Mesendoderm (in vitro differentiated cells): Measurements from ENCODE around the gene PRKAG2.

Experiments
- DNase-seq: peaks from one replicate; pipeline ENCODE4 v3.0.0; 2013
- H2AK5ac ChIP-seq: 2 replicates; pipeline ENCODE4 v1.6.1; 2013; ENCODE audit warnings: low read length, inconsistent platforms
- H2BK120ac ChIP-seq: 2 replicates; pipeline ENCODE4 v1.6.1; 2013; ENCODE audit warnings: low read depth, mild to moderate bottlenecking, low read length, moderate library complexity, mixed read lengths
- H2BK15ac ChIP-seq: replicated peaks from 2 replicates; pipeline ENCODE4 v1.6.1; 2013; ENCODE audit warnings: low read depth, mild to moderate bottlenecking, moderate library complexity
- H2BK5ac ChIP-seq: 2 replicates; pipeline ENCODE4 v1.6.1; 2013; ENCODE audit warnings: low read length, inconsistent platforms
- H3K18ac ChIP-seq: 2 replicates; pipeline ENCODE4 v1.6.1; 2013; ENCODE audit warnings: mild to moderate bottlenecking, low read length, mixed read lengths
- H3K23ac ChIP-seq: one replicate; pipeline ENCODE4 v1.6.1; 2013; ENCODE audit warnings: low read length
- H3K27ac ChIP-seq: 2 replicates; pipeline ENCODE4 v1.5.1; 2013; ENCODE audit warnings: low read depth, mild to moderate bottlenecking, inconsistent platforms, low read length, moderate library complexity
- H3K27me3 ChIP-seq: 2 replicates; pipeline ENCODE4 v1.6.1; 2013; ENCODE audit warnings: low read length, control low read depth, mild to moderate bottlenecking, inconsistent platforms; ENCODE audit not compliant: insufficient read depth, poor library complexity
- H3K36me3 ChIP-seq: 2 replicates; pipeline ENCODE4 v1.6.1; 2013; ENCODE audit warnings: low read length, inconsistent platforms; ENCODE audit not compliant: control insufficient read depth, insufficient read depth
- H3K4ac ChIP-seq: one replicate; pipeline ENCODE4 v1.6.1; 2013; ENCODE audit warnings: low read depth, mild to moderate bottlenecking, low read length, moderate library complexity
- H3K4me1 ChIP-seq: 2 replicates; pipeline ENCODE4 v1.6.1; 2013; ENCODE audit warnings: low read depth, low read length, inconsistent platforms; ENCODE audit not compliant: control insufficient read depth
- H3K4me2 ChIP-seq: 2 replicates; pipeline ENCODE4 v1.6.1; 2013; ENCODE audit warnings: low read length
- H3K4me3 ChIP-seq: 2 replicates; pipeline ENCODE4 v1.5.1; 2013; ENCODE audit warnings: mild to moderate bottlenecking, low read length
- H3K56ac ChIP-seq: one replicate; pipeline ENCODE4 v1.6.1; 2013; ENCODE audit warnings: low read length
- H3K79me1 ChIP-seq: 2 replicates; pipeline ENCODE4 v1.6.1; 2013; ENCODE audit warnings: low read length, inconsistent platforms
- H3K79me2 ChIP-seq: 2 replicates; pipeline ENCODE4 v1.6.1; 2013; ENCODE audit warnings: mild to moderate bottlenecking, low read length; ENCODE audit not compliant: control insufficient read depth, insufficient read depth
- H3K9ac ChIP-seq: 2 replicates; pipeline ENCODE4 v1.6.1; 2013; ENCODE audit warnings: low read length, inconsistent platforms
- H4K5ac ChIP-seq: one replicate; pipeline ENCODE4 v1.6.1; 2013; ENCODE audit warnings: low read length
- H4K8ac ChIP-seq: one replicate; pipeline ENCODE4 v1.6.1; 2013; ENCODE audit warnings: low read depth, mild to moderate bottlenecking, control low read depth, low read length, moderate library complexity
- WGBS: extraction: QIAGEN DNeasy Blood & Tissue Kit; methylation state at CpG from one replicate; pipeline ENCODE4 v1.1.7; 2013; ENCODE audit warnings: low lambda C conversion rate, missing lambda C conversion rate; ENCODE audit not compliant: insufficient coverage; ENCODE audit errors: extremely low coverage; 5-methylcytosine and 5-hydroxymethylcytosine counted together

Gene PRKAG2

DNA sequence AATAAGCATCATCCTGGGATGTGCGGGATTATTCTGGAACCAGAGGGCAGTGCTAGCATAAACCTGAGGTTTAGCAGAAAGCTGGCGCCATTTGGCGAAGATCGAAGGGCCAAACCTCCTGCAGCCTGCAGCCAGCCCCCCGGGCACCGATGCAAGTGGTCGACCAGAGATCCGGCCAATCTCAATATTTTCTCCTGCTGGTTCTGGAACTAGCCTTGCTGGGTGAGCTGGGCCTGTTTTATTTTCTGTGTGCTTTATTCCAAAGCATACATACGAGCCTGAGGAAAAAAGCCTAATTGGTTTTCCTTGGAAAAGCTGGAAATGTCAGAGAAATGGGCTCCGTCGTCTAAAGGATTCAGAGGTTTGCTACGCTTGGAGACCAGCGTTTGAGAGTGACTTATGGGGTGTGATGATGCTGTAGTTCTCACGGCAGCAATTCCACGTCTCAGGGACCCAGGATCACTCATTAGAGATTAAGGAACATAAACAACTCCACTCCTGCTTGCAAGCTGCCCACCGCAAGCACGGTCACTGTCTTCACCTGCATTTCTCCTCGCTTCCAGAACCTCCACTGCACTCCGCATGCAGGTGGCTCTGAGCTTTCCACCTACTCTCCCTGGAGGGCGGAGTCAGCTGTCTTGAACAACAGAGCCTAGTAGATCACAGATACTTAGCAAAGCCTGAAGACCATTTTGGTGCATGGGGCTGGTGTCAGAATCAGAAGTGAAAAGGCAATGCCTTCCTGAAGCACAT lies 60.2 kb downstream of the PRKAG2 start:
- no peak overlapping the region for H3K4me3 ChIP-seq
- H2BK15ac ChIP-seq = no peak overlapping the region
- H4K8ac ChIP-seq = no peak overlapping the region
- no peak overlapping the region for H4K5ac ChIP-seq
- no peaks in the 10 kb centered on the region for H3K79me1 ChIP-seq
- no peak overlapping the region for H3K4me2 ChIP-seq
- no peak overlapping the region for H3K18ac ChIP-seq
- no peak overlapping the region for H3K9ac ChIP-seq
- H3K27me3 ChIP-seq = no peaks in the 10 kb centered on the region
- no peak overlapping the region for H2BK120ac ChIP-seq
- DNase-seq = no peak
- H3K56ac ChIP-seq = no peak overlapping the region
- no peaks in the 10 kb centered on the region for H3K79me2 ChIP-seq
- peaks cover 8% of the 10 kb centered on the region for H3K4me1 ChIP-seq
- no peak overlapping the region for H2BK5ac ChIP-seq
- no peaks in the 10 kb centered on the region for H3K36me3 ChIP-seq
- H3K4ac ChIP-seq = no peak overlapping the region
- H3K23ac ChIP-seq = no peak overlapping the region
- no CpG with 5 or more reads among the region's 20 CpGs for WGBS
- H2AK5ac ChIP-seq = no peak overlapping the region
- no peak overlapping the region for H3K27ac ChIP-seq

GRCh38 chr7:151815419-151815818 lies 61.5 kb downstream of the PRKAG2 start:
- no peak overlapping the region for H4K5ac ChIP-seq
- DNase-seq = no peak

DNA sequence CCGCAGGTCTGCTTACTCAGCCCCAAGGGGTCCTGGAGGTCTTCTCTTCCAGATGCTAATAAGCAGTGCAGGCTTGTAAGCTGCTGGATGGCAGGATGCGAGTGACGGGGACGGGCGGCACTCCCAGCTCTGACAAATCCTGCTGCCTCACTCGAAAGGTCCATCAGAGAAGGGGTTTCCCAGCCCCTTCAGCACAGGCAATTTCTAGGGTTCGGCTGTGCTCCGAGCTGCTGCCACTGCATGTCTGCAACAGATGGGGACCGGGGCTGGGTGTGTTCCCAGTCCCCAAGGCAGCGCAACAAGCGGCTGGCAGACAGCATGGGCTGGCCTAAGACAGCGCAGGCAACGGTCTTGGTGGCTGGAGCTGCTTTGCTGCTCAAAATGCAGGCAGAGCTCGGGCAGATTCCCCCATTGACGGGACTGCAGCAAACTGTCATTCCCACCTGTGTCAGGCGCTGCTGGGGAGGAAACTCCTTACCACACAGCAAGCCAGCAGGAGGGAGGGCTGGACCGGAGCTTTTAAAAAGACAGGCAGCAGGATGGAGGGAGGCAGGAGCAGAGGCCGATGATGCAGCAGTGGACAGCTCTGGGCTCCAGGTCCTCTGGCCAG lies 62.4 kb downstream of the PRKAG2 start:
- Histone ChIP-seq H3K4me3 (no peak overlapping the region), H4K5ac (no peak overlapping the region), H4K8ac (no peak overlapping the region), H2BK5ac (no peak overlapping the region), H3K36me3 (no peaks in the 10 kb centered on the region), H3K27me3 (no peaks in the 10 kb centered on the region), H2BK120ac (no peak overlapping the region), H3K9ac (no peak overlapping the region), H3K4me2 (peak overlapping the region; percentile 8), H3K4me1 (peaks cover 8% of the 10 kb centered on the region), H3K18ac (no peak overlapping the region), H3K79me1 (no peaks in the 10 kb centered on the region), H3K23ac (no peak overlapping the region), H3K56ac (peak overlapping the region; percentile 26), H3K4ac (no peak overlapping the region), H2BK15ac (no peak overlapping the region), H3K27ac (no peak overlapping the region), H3K79me2 (no peaks in the 10 kb centered on the region), H2AK5ac (no peak overlapping the region)
- DNase-seq = peak; percentile 26
- WGBS = no CpG with 5 or more reads among the region's 18 CpGs

More at GRCh38 chr7:151815419-151815818, 61.5 kb downstream of the PRKAG2 start:
- Histone ChIP-seq H3K79me2 (no peaks in the 10 kb centered on the region), H3K79me1 (no peaks in the 10 kb centered on the region), H4K8ac (no peak overlapping the region), H3K56ac (no peak overlapping the region), H3K27ac (no peak overlapping the region), H2BK15ac (no peak overlapping the region), H2AK5ac (no peak overlapping the region), H2BK120ac (no peak overlapping the region), H3K4me2 (no peak overlapping the region), H3K4me1 (peaks cover 8% of the 10 kb centered on the region), H3K9ac (no peak overlapping the region), H3K23ac (no peak overlapping the region), H3K4me3 (no peak overlapping the region), H3K36me3 (no peaks in the 10 kb centered on the region), H3K4ac (no peak overlapping the region), H2BK5ac (no peak overlapping the region), H3K27me3 (no peaks in the 10 kb centered on the region), H3K18ac (no peak overlapping the region)
- no CpG with 5 or more reads among the region's 5 CpGs for WGBS

GRCh38 chr7:151813997-151814396 lies 62.9 kb downstream of the PRKAG2 start:
- Histone ChIP-seq H2BK5ac (no peak overlapping the region), H3K23ac (no peak overlapping the region), H3K4ac (no peak overlapping the region), H2BK15ac (no peak overlapping the region), H3K4me3 (no peak overlapping the region), H2AK5ac (no peak overlapping the region), H3K27ac (no peak overlapping the region), H3K4me1 (peaks cover 8% of the 10 kb centered on the region), H3K36me3 (no peaks in the 10 kb centered on the region), H3K56ac (peak overlapping the region; percentile 34), H3K4me2 (peak overlapping the region; percentile 8), H3K79me2 (no peaks in the 10 kb centered on the region), H2BK120ac (no peak overlapping the region), H3K18ac (no peak overlapping the region), H3K27me3 (no peaks in the 10 kb centered on the region), H4K8ac (no peak overlapping the region), H3K9ac (no peak overlapping the region), H3K79me1 (no peaks in the 10 kb centered on the region), H4K5ac (no peak overlapping the region)
- DNase-seq = no peak
- WGBS = no CpG with 5 or more reads among the region's 5 CpGs

DNA sequence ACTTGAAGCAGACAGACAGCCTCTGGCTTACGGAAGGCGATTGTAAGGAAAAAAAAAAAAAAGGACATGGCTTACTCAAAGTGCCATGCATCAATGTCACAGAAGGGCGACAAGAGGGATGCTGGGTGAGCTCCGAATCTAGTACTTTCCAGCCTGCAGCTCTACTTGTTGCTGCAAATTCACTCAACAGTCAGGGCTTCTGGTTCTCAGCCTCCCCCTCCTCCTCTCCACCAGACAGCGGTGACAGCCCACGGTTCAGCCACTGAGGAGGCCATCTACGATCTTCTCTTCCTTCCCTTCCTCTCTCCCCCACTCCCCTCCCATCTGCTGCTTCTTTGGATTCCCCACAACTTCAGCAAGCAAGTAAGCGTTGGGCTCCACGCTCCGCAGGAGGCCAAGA lies 63.5 kb downstream of the PRKAG2 start:
- H3K56ac ChIP-seq = peak overlapping the region; percentile 7
- H4K5ac ChIP-seq = no peak overlapping the region
- no peak overlapping the region for H3K23ac ChIP-seq
- H4K8ac ChIP-seq = no peak overlapping the region
- no peaks in the 10 kb centered on the region for H3K79me2 ChIP-seq
- H3K4ac ChIP-seq = no peak overlapping the region
- peaks cover 8% of the 10 kb centered on the region for H3K4me1 ChIP-seq
- H2BK5ac ChIP-seq = no peak overlapping the region
- H3K4me2 ChIP-seq = no peak overlapping the region
- H2BK120ac ChIP-seq = no peak overlapping the region
- no peak for DNase-seq
- no CpG with 5 or more reads among the region's 10 CpGs for WGBS
- no peaks in the 10 kb centered on the region for H3K36me3 ChIP-seq
- H3K79me1 ChIP-seq = no peaks in the 10 kb centered on the region
- no peaks in the 10 kb centered on the region for H3K27me3 ChIP-seq
- H2AK5ac ChIP-seq = no peak overlapping the region
- no peak overlapping the region for H3K18ac ChIP-seq
- no peak overlapping the region for H3K4me3 ChIP-seq
- no peak overlapping the region for H3K27ac ChIP-seq
- no peak overlapping the region for H2BK15ac ChIP-seq
- H3K9ac ChIP-seq = no peak overlapping the region
